Measurements from ENCODE around the gene C12orf76. TPM values are rescaled to one million over a fixed set of nuclear protein-coding genes. Genes with fewer than 3 reads are reported as not detected.

C12orf76 gene
- total RNA-seq, 1 experiment from 2014 or later = 9.7 TPM

GRCh38 chr12:110029290-110029815 is 19.0 kb downstream of the C12orf76 start:
- Histone ChIP-seq H4K5ac (ENCODE audit: insufficient read length, low read depth, low read length) (no peak overlapping the region), H3K79me1 (ENCODE audit: insufficient read depth, low read depth, low read length, poor library complexity, severe bottlenecking) (no peaks in the 10 kb centered on the region), H3K27me3 (ENCODE audit: insufficient read depth, low read length) (no peaks in the 10 kb centered on the region), H4K91ac (ENCODE audit: insufficient read length, low read depth, low read length) (no peak overlapping the region), H4K8ac (replicated peaks; ENCODE audit: insufficient read length, low read depth, low read length) (no peak overlapping the region), H4K20me1 (ENCODE audit: control insufficient read depth, insufficient read depth, insufficient read length) (no peaks in the 10 kb centered on the region), H3K14ac (ENCODE audit: insufficient read depth, low read length) (no peak overlapping the region), H3K79me2 (ENCODE audit: insufficient read depth, low read length) (no peaks in the 10 kb centered on the region), H2BK5ac (ENCODE audit: insufficient read length, low read length) (no peak overlapping the region), H3K4me2 (ENCODE audit: insufficient read depth, insufficient read length, low read length) (no peak overlapping the region), H2AFZ (ENCODE audit: low read length) (no peak overlapping the region), H2BK120ac (ENCODE audit: low read depth, low read length, poor library complexity, severe bottlenecking) (no peak overlapping the region), H2BK20ac (ENCODE audit: low read depth, low read length, poor library complexity, severe bottlenecking) (no peak overlapping the region), H3K4ac (ENCODE audit: low read depth, low read length) (no peak overlapping the region), H2BK15ac (ENCODE audit: low read depth, low read length) (no peak overlapping the region), H3K23me2 (ENCODE audit: insufficient read length, low read depth, low read length, poor library complexity, severe bottlenecking) (no peaks in the 10 kb centered on the region), H3K23ac (ENCODE audit: insufficient read length, low read depth, low read length) (no peak overlapping the region), H3K4me1 (ENCODE audit: insufficient read depth, low read length) (no peaks in the 10 kb centered on the region), H2AK5ac (ENCODE audit: insufficient read length, low read length) (no peak overlapping the region), H3K56ac (ENCODE audit: insufficient read length, low read depth, low read length) (no peak overlapping the region), H3K18ac (ENCODE audit: insufficient read length, low read depth, low read length) (no peak overlapping the region), H3K9me3 (ENCODE audit: control insufficient read depth, low read depth, low read length) (no peaks in the 10 kb centered on the region), H2BK12ac (ENCODE audit: insufficient read length, low read depth, low read length) (no peak overlapping the region), H3K9ac (ENCODE audit: extremely low read depth, insufficient read length, low read length) (no peak overlapping the region), H3T11ph (ENCODE audit: low read length) (no peak overlapping the region), H3K27ac (ENCODE audit: insufficient read length, low read depth, low read length) (no peak overlapping the region)
- Mint-ChIP-seq H3K27ac (no peak overlapping the region), H3K9me3 (no peaks in the 10 kb centered on the region), H3K4me1 (0 out of 4 replicates have a peak, but pooled peaks cover 0 to 4% of the 10 kb centered on the region in 2 experiments), H3K36me3 (ENCODE audit: insufficient read depth in 1 of 3, low read depth in 3 of 3) (peaks cover 2 to 27% (median 11%) of the 10 kb centered on the region in 3 experiments; a peak in 4 of 7 replicates), H3K27me3 (ENCODE audit: low read depth) (no peaks in the 10 kb centered on the region), H3K4me3 (no peak overlapping the region)
- no CpG with 5 or more reads among the region's 2 CpGs for WGBS (ENCODE audit: extremely low coverage, insufficient read length, low lambda C conversion rate)
- no peak for TF ChIP-seq CTCF (conservative IDR thresholded peaks at IDR 0.05)
- DNase-seq = no peak

All from H9 (cell line).